ENCODE data around the gene PTPN1.
"Not testable (repeated sequence)": the region's sequence is repeated elsewhere in the genome, so short reads cannot be mapped to it uniquely, and the experiment has no call there.

PTPN1 gene

DNA sequence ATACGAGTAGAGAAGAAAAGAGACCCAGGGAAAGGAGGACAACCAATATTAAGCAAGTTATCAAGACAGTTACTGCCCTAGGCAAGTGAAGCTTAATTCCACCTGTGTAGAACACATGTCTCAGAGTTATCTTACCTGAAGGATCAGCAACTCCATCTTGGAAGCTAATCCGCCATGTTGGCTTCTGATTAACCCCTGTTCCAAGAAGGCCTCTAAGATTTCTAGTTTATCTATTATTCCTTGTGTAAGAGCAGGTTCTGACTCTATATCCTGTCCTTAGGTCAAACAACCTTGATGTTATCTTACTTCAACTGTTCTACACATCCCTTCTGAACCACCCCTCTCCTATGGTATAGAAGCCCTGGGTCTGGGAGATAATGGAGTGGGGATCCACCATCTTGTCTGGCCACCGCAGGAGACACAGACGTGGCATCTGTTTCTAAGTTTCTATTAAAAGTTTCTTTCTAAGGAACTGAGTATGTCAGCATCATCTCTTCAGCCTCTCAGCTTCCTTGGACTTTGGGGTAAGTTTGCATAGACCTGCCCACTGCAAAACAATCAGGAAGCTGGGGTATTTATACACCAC, 27.7 kb upstream of the PTPN1 start:
- DNase-seq: no peak

- DNase-seq: no peak
Measured at GRCh38 chr20:50484271-50484976, 25.8 kb upstream of the PTPN1 start.

GRCh38 chr20:50487397-50487796, 22.8 kb upstream of the PTPN1 start:
- peak; percentile 29 for DNase-seq

- DNase-seq: no peak
Measured at GRCh38 chr20:50488236-50488806, 21.9 kb upstream of the PTPN1 start.

DNA sequence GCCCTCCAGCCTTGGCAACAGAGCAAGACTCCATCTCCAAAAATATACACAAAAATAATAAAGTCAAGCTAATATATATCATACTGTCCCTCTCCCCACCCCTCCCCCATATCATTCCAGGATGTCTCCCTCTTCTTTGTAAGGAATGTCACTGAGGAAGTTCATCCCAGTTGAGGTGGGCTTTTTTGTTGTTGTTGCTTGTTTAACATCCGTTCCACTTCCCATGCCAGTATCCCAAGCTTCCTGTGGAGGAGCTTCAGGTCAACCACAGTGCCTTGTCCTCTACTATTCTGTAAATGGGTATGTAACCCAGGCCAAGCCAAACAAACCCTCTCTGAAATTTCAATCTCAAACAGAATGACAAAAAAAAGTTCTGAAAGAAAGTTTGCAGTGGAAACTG, 19.0 kb upstream of the PTPN1 start:
- DNase-seq: no peak

- no peak for DNase-seq
Measured at GRCh38 chr20:50491926-50492634, 18.1 kb upstream of the PTPN1 start.

DNA sequence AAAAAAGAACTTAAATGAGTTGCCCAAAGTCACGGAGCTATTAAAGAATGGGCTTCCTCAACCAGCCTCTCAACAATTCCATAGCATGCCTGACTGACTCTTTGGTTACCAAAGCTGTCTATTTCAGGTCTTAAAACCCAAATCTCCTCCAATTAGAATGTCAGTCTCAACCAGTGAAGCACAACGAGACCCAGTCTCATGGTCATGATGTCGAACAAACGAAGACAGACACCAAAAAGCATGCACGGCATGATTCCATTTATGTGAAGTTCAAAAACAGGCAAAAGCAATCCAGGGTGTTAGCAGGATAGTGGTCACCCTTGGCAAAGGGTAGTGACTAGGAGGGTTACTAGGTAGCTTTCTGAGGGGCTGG, 16.3 kb upstream of the PTPN1 start:
- DNase-seq: no peak

DNA sequence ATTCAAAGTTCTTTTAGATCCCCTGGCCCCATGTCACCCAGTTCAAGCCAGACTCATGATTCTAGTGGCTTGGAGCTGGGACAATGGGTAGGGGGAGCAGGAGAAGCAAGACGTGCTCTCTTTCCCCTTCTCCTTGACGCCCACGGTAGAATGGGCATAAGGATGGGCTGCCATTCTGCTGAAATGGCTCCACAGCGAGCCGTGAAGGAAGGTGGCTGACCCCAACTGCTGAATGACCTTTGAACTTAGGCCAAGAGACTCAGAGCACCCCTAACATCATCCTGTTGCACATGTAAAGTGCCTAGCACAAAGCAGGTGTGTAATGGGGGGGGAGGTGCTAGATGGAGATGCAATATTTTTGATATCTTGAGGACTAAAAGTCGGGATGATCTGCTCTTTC, 15.8 kb upstream of the PTPN1 start:
- no peak for DNase-seq

DNA sequence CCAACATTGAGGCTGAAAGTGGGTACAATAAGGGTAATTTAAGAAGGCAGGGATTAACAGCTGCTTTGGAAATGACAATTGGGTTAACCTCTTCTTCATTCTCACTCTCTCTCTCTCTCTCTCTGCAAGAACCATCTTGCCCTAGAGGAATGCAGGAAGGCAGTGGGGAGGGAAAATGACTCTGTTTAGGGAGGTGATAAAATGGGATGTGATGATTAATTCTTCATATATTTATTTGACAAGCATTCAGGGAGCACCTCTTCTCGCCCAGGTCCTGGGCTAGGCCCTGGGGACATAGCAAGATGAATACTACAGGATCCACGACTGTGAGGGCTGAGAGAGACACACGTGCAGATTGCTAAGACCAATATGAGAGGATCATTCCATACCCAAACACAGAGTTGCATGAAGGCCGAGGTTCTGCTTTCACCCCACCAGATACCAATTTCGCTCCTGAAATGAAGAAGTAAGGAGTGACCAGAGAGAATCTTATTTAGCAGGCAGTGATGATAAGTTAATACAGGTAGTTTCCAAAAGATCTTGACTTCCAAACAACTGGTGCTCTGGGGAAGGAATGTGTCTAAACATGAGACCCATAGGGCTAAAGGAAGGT, 13.3 kb upstream of the PTPN1 start:
- no peak for DNase-seq

- DNase-seq: no peak
Measured at GRCh38 chr20:50498071-50498776, 12.0 kb upstream of the PTPN1 start.

- no peak for DNase-seq
Measured at GRCh38 chr20:50499938-50500337, 10.2 kb upstream of the PTPN1 start.

DNA sequence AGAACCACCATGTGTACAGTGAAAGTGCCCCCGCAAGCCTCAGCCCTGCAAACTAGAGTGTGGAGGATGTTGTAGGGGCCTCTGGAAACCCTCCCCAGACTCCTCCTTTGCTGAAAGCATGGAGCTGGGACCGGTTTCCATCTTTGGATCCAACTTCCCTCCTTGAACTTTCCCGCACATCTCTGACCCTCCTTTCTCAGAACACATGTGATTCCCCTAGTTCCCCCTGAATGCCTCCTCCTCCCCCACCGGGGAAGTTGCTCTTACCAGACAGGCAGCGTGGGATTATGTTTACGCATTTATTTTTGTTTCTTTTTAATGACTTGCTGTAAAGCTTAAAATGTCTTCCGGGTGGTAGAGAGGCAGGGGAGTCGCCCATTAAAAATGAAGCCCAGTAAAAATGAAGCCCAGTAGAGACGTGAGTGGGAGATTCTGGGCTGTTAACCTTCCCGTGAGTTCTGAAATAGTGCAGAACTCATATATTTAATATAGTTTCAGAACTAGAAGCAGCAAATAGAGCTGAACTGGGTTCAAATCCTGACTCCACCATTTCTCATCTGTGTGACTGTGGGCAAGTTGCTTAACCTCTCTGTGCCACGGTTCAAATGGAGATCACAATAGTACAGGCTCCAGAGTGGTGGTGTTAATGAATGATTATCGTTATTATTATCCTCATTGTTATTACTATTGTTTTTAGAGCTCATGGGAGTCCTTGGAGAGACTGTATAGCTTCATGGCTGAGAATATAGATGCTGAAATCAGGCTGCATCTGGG, 8.0 kb upstream of the PTPN1 start:
- no peak for DNase-seq

DNA sequence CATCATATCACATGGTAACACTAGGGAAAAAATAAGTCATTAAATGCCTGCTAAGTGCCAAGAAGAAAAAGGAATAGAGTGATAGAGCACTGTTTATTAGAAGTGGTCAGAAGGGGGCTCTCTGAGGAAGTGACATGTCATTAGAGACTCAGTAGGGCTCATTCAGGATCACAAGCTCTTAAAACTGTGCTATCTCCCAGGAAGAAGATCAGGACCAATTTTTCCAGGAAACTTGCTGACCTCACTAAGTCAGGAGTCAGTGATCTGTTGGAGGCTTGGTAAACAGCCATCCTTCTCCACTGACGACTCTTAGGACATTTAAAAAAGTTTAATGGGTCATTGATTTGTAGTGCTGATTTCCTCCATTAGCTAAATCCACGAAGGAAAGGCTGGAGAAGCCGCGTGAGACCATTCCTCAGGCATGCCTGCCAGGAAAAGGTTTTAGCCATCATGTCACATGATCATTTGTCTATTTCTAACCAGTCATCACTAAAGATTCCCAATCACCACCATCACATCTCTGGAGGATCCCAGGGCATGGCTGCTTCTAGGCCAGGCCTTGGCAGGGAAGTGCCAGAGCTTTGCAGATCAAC, 5.9 kb upstream of the PTPN1 start:
- DNase-seq: no peak

- DNase-seq: no peak
Measured at GRCh38 chr20:50506270-50506579, 4.0 kb upstream of the PTPN1 start.

- not testable (repeated sequence) for DNase-seq
Measured at GRCh38 chr20:50507745-50508144, 2.4 kb upstream of the PTPN1 start.

DNA sequence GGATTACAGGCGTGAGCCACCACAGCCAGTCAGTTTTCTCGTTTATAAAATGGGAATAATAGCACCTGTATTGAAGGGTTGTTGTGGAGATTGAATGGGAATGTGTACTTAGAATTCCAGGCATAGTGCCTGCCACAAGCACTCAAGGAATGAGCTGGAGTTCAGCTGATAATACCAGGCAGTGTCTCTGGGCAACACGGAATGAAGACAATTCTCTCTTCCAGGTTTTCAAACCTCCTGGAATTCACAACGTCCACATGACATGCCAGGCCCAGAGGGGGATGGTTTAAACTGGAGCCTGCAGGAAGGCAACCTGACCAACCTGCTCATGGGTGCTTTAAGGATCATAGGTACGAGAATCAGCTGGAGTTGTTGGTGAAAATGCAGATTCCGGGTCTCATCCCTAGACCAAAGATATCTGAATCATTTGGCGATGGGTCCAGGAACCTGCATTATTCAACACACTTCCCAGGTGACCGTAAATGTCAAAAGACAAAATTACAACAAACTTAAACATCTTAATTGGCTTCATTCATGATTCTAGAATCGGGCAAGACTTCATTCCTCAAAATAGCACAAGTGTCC, 1.9 kb upstream of the PTPN1 start:
- no peak for DNase-seq

DNA sequence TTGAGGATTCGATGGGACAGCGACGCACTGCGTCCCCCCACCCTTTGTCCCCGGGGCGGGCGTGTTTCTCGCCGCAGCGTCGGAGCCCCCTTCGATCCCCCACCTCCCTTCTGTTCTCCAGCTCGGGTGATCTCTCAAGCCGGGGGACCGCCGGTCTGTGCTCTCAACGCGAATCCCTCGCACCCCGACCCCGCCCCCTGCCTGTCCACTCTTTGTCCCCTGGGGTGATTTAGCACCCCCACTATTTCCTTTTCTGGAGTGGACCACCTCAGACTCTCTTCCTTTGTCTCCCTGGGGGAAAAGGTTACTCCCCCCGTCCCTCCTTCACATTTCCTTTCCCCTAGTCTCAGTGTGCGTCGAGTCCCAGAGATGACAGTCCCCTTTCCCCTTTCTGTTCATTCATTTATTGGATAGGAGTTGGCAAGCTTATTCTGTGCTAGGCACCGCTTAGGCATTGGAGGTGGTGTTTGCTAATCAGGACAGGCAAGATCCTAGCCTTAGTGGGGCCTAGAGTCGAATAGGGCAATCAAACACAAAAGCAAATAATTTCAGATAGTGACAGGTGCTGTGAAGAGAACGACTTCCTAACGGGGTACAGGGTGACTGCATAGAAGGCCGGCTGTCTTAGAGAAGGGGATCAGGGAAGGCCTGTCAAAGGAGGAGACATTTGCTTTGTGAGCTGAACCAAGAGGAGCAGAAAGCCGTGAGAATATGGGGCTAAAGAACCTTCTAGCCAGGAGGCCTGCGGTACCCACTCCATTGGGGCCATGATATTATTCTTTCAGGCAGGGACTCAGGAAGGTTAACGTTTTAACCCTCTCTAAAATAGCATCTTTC, 741 bp downstream of the PTPN1 start:
- no peak for DNase-seq

DNA sequence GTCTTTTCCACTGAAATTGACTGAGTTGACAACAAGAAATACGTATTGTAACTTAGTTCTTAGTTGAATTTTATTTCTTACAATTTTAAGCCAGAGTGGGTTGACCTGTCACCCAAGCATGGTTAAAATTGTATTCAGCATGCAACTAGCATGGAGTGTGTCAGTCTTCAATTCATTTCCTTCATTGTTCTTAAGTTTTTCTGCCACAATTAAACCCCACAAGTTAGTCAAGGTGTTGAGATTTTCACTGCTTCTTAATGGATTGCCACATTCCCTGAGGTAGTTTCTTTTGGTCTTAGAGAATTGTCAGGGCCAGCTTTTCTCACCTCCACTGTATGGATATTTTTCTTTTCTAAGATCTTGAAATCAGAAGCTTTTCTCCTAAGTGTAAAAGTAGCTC, 2.1 kb downstream of the PTPN1 start:
- DNase-seq: no peak

GRCh38 chr20:50513169-50514034, 3.2 kb downstream of the PTPN1 start:
- no peak for DNase-seq

GRCh38 chr20:50514035-50514337, 3.8 kb downstream of the PTPN1 start:
- DNase-seq: no peak

Data from activated CD4-positive, alpha-beta T cell treated with anti-CD3 and anti-CD28 coated beads for 48 hours (primary cell).